Caco-2 (cell line): ENCODE data around the gene LDAH. TPM values are rescaled to one million over a fixed set of nuclear protein-coding genes. Genes with fewer than 3 reads are reported as not detected.

Experiments used
- BruUV-seq: library from RNA; stranded (reverse); fragments of 400-500 nt; replicated peaks from 2 replicates; lab custom pipeline; 2021; lab: Mats Ljungman, UMichigan
- CTCF ChIA-PET: fragments of 300-600 bp; sonication (Branson Sonifier 250); formaldehyde crosslinking; loops from one replicate; lab custom pipeline; 2022; ENCODE audit warnings: antibody characterized with exemption; lab: Charles Lee
- POLR2A ChIA-PET: fragments of 300-600 bp; sonication (Branson Sonifier 250); formaldehyde crosslinking; loops from one replicate; lab custom pipeline; 2022; ENCODE audit warnings: antibody characterized with exemption; lab: Charles Lee
- DNase-seq, 2 experiments: peaks; one replicate each; pipeline versions ENCODE4 v3.0.0 to v3.0.0-alpha.2; 2020 to 2022
- H3K27me3 ChIP-seq: replicated peaks from 2 replicates; pipeline ENCODE4 v1.6.0; 2011; ENCODE audit warnings: low read length; ENCODE audit not compliant: control insufficient read depth, insufficient read depth
- H3K36me3 ChIP-seq: 2 replicates; pipeline ENCODE4 v1.5.1; 2011; ENCODE audit warnings: low read length; ENCODE audit not compliant: control insufficient read depth, insufficient read depth
- H3K4me1 ChIP-seq: fragments of 250-450 bp; sonication (Bioruptor Pico); 2 replicates; pipeline ENCODE4 v1.5.1; 2020; ENCODE audit warnings: mild to moderate bottlenecking
- H3K4me3 ChIP-seq: 2 replicates; pipeline ENCODE4 v1.5.1; 2011; ENCODE audit warnings: low read depth, mild to moderate bottlenecking, control low read depth, low read length
- H3K9me3 ChIP-seq: fragments of 250-450 bp; sonication (Bioruptor Pico); 2 replicates; pipeline ENCODE4 v1.5.1; 2020; ENCODE audit warnings: mild to moderate bottlenecking, moderate library complexity
- H3K27ac Mint-ChIP-seq: one replicate; pipeline ENCODE4 v1.8.0; 2022; ENCODE audit warnings: mixed read lengths; ENCODE audit not compliant: unreplicated experiment
- H3K27me3 Mint-ChIP-seq: one replicate; pipeline ENCODE4 v1.8.0; 2022; ENCODE audit warnings: mixed read lengths; ENCODE audit not compliant: insufficient read depth, unreplicated experiment
- H3K36me3 Mint-ChIP-seq: one replicate; pipeline ENCODE4 v1.8.0; 2022; ENCODE audit warnings: mild to moderate bottlenecking, mixed read lengths; ENCODE audit not compliant: insufficient read depth, unreplicated experiment
- H3K4me1 Mint-ChIP-seq: one replicate; pipeline ENCODE4 v1.8.0; 2022; ENCODE audit warnings: low read depth, mixed read lengths; ENCODE audit not compliant: unreplicated experiment
- H3K4me3 Mint-ChIP-seq: one replicate; pipeline ENCODE4 v1.8.0; 2022; ENCODE audit warnings: mild to moderate bottlenecking, moderate library complexity, mixed read lengths; ENCODE audit not compliant: unreplicated experiment
- H3K9me3 Mint-ChIP-seq: one replicate; pipeline ENCODE4 v1.8.0; 2022; ENCODE audit warnings: mixed read lengths; ENCODE audit not compliant: unreplicated experiment
- intact Hi-C: fragments of 100-400 bp; cut with micrococcal nuclease; formaldehyde crosslinking; loops from one replicate; pipeline ENCODE4 v1.10.0; 2022; ENCODE audit not compliant: unreplicated experiment
- total RNA-seq: library from RNA; stranded (reverse); gene quantifications from 2 replicates; pipeline ENCODE4 v1.2.3, GENCODE V29; 2022
- TF ChIP-seq, protein P1 (sequence below), 2 experiments: fragments of 200-600 bp in 1 of 2; IDR thresholded peaks; 1 replicate in 1 of 2; 2 replicates in 1 of 2; pipeline versions ENCODE4 v1.5.1 to v1.8.0; 2011 to 2022; ENCODE audit warnings: antibody characterized with exemption in 1 of 2, control low read depth in 1 of 2, inconsistent platforms in 1 of 2, low read depth in 1 of 2, low read length in 1 of 2, mild to moderate bottlenecking in 1 of 2, moderate library complexity in 1 of 2; ENCODE audit not compliant: insufficient read depth in 1 of 2, severe bottlenecking in 1 of 2, unreplicated experiment in 1 of 2

The LDAH gene
- total RNA-seq, 1 experiment from 2014 or later: 40.5 TPM

DNA sequence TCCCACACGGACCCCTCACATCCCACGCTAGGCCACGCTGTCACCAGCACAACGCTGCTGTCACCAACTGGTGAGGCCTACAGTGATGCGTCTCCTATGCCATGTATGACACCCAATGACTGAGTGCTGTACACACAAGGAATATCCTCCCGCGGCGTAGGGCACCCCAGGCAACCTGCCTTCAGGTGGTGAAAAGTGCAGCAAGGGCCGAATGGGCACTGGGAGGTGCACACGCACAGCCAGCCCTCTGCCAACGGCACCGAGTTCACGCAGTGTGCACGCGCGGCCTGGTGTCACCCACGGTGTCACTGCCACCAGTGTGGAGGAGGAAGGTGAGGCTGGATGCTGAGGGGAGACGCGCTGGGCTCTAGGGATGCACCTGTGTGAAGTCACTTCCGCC is 176.5 kb downstream of the LDAH start:
- Histone ChIP-seq H3K36me3 (peaks cover under 1% of the 10 kb centered on the region), H3K27me3 (no peaks in the 10 kb centered on the region), H3K4me1 (peaks cover 7% of the 10 kb centered on the region), H3K9me3 (no peaks in the 10 kb centered on the region), H3K4me3 (no peak overlapping the region)
- CTCF ChIA-PET: no interaction called here
- Mint-ChIP-seq H3K9me3 (no peaks in the 10 kb centered on the region), H3K27me3 (no peaks in the 10 kb centered on the region), H3K27ac (no peak overlapping the region), H3K4me3 (no peak overlapping the region), H3K4me1 (no peaks in the 10 kb centered on the region), H3K36me3 (peaks cover 14% of the 10 kb centered on the region)
- TF ChIP-seq, protein P1, sequence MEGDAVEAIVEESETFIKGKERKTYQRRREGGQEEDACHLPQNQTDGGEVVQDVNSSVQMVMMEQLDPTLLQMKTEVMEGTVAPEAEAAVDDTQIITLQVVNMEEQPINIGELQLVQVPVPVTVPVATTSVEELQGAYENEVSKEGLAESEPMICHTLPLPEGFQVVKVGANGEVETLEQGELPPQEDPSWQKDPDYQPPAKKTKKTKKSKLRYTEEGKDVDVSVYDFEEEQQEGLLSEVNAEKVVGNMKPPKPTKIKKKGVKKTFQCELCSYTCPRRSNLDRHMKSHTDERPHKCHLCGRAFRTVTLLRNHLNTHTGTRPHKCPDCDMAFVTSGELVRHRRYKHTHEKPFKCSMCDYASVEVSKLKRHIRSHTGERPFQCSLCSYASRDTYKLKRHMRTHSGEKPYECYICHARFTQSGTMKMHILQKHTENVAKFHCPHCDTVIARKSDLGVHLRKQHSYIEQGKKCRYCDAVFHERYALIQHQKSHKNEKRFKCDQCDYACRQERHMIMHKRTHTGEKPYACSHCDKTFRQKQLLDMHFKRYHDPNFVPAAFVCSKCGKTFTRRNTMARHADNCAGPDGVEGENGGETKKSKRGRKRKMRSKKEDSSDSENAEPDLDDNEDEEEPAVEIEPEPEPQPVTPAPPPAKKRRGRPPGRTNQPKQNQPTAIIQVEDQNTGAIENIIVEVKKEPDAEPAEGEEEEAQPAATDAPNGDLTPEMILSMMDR (IDR thresholded peaks at IDR 0.05; ENCODE audit: insufficient read depth in 1 of 2, low read depth in 1 of 2, low read length in 1 of 2, severe bottlenecking in 1 of 2, unreplicated experiment in 1 of 2): no peak
- BruUV-seq: no TSS peak
- POLR2A ChIA-PET: no interaction called here
- DNase-seq: no peak
- intact Hi-C loops: no loop called here

DNA sequence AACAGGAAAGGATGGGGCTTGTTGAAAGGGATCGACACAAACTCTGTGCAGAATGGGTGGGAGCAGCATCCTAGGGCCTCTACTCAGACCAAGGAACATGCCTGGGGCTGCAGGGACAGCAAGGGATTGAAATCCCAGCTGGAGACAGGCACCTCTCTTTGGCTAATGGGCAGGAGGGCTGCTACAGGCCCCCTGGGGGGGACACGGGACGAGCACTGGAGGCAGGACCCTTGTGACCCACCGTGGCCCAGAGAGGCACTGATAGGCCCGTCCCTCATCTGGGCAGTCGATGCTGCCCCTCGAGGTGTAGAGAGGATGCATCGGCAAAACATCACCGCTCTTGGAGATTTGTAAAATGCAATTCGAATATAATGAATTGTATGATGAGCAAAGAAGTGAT is 177.1 kb downstream of the LDAH start:
- H3K36me3 ChIP-seq: peaks cover 2% of the 10 kb centered on the region
- no peak overlapping the region for H3K27ac Mint-ChIP-seq
- TF ChIP-seq, protein P1 (IDR thresholded peaks at IDR 0.05; ENCODE audit: insufficient read depth in 1 of 2, low read depth in 1 of 2, low read length in 1 of 2, severe bottlenecking in 1 of 2, unreplicated experiment in 1 of 2): no peak
- H3K4me1 ChIP-seq: peaks cover 6% of the 10 kb centered on the region; the same call in 1 of the 2 replicates
- no peaks in the 10 kb centered on the region for H3K9me3 ChIP-seq
- H3K27me3 Mint-ChIP-seq: no peaks in the 10 kb centered on the region
- H3K4me1 Mint-ChIP-seq: no peaks in the 10 kb centered on the region
- intact Hi-C loops: no loop called here
- DNase-seq: no peak
- H3K9me3 Mint-ChIP-seq: no peaks in the 10 kb centered on the region
- no peak overlapping the region for H3K4me3 ChIP-seq
- peaks cover 10% of the 10 kb centered on the region for H3K36me3 Mint-ChIP-seq
- H3K4me3 Mint-ChIP-seq: no peak overlapping the region
- CTCF ChIA-PET: no interaction called here
- BruUV-seq: no TSS peak
- H3K27me3 ChIP-seq: no peaks in the 10 kb centered on the region
- POLR2A ChIA-PET: no interaction called here

DNA sequence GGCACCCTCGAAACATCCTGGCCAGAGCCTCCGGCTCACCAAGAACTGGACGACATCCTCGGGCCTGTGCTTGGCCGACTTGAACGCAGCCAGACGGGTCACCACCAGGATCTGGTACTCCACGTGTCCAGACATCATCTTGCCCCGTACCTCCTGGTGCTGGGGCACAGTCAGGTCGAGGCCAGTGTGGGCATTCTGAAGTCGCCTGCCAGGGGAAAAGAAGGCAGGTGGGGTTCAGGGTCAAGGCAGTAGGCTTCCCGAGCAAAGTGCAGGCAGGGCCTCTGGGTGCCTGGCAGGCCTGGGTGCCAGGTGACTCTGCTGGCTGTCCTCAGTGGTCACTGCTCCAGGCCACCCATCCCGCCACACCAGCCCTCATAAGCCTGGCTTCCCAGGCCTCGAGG is 177.6 kb downstream of the LDAH start:
- Histone ChIP-seq H3K27me3 (no peaks in the 10 kb centered on the region), H3K4me1 (peaks cover 6% of the 10 kb centered on the region; the same call in 1 of the 2 replicates), H3K9me3 (no peaks in the 10 kb centered on the region), H3K36me3 (peaks cover 2% of the 10 kb centered on the region), H3K4me3 (no peak overlapping the region)
- DNase-seq: no peak
- H3K27me3 Mint-ChIP-seq: no peaks in the 10 kb centered on the region
- ChIA-PET CTCF (no interaction called here), POLR2A (no interaction called here)
- peaks cover 10% of the 10 kb centered on the region for H3K36me3 Mint-ChIP-seq
- no peak overlapping the region for H3K4me3 Mint-ChIP-seq
- intact Hi-C loops: no loop called here
- H3K27ac Mint-ChIP-seq: no peak overlapping the region
- TF ChIP-seq, protein P1 (IDR thresholded peaks at IDR 0.05; ENCODE audit: insufficient read depth in 1 of 2, low read depth in 1 of 2, low read length in 1 of 2, severe bottlenecking in 1 of 2, unreplicated experiment in 1 of 2): no peak
- no TSS peak for BruUV-seq
- H3K9me3 Mint-ChIP-seq: no peaks in the 10 kb centered on the region
- no peaks in the 10 kb centered on the region for H3K4me1 Mint-ChIP-seq
